Measurements from ENCODE around the gene NINJ1. TPM values are rescaled to one million over a fixed set of nuclear protein-coding genes. Genes with fewer than 3 reads are reported as not detected.

NINJ1 gene
- total and polyA plus RNA-seq, 2 of the 13 experiments (the other 11 are each of a cell fraction or from before 2014, with no cell fraction given) = 81.2 to 92.1 TPM

DNA sequence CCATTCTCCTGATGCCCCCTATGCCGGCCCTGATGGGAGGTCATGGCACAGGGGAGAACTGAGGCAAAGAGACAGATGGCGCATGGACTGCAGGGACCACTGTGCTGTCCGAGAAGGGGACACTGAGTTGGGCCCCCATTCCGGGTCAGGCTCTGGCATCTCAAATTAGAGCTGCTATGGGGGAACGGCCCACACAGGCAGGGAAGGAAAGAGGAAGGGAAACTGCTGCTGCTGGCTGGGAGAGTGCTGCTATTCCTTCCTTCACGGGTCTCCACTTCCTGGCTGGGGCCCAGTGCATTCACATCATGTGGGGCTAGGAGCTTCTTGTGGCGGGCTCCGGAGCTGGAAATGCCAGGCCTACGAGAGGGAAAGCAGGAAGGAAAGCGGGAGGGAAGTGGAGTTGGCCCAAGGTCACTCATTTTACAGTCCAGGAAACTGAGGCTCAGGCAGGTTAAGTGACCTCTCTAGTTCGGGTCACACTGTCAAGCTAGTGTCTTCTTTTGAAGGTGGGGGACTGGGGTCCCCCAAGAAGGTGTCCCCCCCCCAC is 39.3 kb downstream of the NINJ1 start (continued):
- TF ChIP-seq EP300 (IDR thresholded peaks at IDR 0.05; ENCODE audit: low read depth in 2 of 2, low read length in 2 of 2) (no peak), EP300 (CRISPR knock-in tag; IDR thresholded peaks at IDR 0.05; ENCODE audit: borderline replicate concordance) (no peak), ZNF121 (CRISPR knock-in tag; IDR thresholded peaks at IDR 0.05) (no peak), CHD4 (IDR thresholded peaks at IDR 0.05; ENCODE audit: borderline replicate concordance, low read length) (no peak), ZGPAT (CRISPR knock-in tag; IDR thresholded peaks at IDR 0.05) (no peak)
- TF ChIP-seq, protein P1, sequence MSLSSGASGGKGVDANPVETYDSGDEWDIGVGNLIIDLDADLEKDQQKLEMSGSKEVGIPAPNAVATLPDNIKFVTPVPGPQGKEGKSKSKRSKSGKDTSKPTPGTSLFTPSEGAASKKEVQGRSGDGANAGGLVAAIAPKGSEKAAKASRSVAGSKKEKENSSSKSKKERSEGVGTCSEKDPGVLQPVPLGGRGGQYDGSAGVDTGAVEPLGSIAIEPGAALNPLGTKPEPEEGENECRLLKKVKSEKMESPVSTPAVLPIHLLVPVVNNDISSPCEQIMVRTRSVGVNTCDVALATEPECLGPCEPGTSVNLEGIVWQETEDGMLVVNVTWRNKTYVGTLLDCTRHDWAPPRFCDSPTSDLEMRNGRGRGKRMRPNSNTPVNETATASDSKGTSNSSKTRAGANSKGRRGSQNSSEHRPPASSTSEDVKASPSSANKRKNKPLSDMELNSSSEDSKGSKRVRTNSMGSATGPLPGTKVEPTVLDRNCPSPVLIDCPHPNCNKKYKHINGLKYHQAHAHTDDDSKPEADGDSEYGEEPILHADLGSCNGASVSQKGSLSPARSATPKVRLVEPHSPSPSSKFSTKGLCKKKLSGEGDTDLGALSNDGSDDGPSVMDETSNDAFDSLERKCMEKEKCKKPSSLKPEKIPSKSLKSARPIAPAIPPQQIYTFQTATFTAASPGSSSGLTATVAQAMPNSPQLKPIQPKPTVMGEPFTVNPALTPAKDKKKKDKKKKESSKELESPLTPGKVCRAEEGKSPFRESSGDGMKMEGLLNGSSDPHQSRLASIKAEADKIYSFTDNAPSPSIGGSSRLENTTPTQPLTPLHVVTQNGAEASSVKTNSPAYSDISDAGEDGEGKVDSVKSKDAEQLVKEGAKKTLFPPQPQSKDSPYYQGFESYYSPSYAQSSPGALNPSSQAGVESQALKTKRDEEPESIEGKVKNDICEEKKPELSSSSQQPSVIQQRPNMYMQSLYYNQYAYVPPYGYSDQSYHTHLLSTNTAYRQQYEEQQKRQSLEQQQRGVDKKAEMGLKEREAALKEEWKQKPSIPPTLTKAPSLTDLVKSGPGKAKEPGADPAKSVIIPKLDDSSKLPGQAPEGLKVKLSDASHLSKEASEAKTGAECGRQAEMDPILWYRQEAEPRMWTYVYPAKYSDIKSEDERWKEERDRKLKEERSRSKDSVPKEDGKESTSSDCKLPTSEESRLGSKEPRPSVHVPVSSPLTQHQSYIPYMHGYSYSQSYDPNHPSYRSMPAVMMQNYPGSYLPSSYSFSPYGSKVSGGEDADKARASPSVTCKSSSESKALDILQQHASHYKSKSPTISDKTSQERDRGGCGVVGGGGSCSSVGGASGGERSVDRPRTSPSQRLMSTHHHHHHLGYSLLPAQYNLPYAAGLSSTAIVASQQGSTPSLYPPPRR (CRISPR knock-in tag; IDR thresholded peaks at IDR 0.05; ENCODE audit: borderline replicate concordance) = no peak
